ENCODE measurements around the gene ZBED4. TPM values are rescaled to one million over a fixed set of nuclear protein-coding genes. Genes with fewer than 3 reads are reported as not detected.

The ZBED4 gene
- polyA plus RNA-seq, 10 donors: 11.0 to 15.2 (median 12.3) TPM

- no peak for DNase-seq
Measured at GRCh38 chr22:49873228-49873940, 19.7 kb downstream of the ZBED4 start.

GRCh38 chr22:49877642-49878041, 24.0 kb downstream of the ZBED4 start:
- DNase-seq: no peak

DNA sequence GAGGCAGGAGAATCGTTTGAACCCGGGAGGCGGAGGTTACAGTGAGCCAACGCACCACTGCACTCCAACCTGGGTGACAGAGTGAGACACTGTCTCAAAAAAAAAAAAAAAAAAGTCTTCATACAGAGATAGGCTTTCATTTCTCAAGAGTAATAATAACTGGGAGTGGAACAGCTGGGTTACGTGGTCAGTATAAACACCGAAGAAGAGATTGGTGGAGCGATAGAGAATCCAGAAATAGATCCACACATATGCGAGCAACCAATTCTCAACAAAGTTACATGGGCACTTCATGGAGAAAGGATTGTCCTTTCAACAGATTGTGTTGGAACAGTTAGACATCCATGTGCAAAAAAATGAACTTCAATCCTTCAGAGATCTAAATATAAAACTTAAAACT, 24.6 kb downstream of the ZBED4 start:
- no peak for DNase-seq

DNA sequence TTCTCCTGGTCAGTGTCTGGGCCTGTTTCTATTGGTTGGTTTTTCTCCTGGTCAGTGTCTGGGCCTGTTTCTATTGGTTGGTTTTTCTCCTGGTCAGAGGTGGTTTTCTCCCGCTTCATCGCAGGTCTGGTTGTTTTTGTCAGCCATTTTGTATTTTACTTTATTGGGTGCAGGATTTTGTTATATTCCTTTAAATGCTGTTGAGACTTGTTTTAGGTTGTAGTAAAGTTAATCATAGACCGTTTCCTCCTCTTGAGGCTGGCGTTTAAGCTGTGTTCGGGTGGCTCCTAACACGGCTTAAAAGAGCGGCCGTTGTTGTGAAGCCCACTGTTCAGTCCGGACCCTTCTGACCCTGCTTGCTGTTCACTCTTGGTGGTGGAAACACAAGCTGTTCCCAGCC, 26.2 kb downstream of the ZBED4 start:
- no peak for DNase-seq

DNA sequence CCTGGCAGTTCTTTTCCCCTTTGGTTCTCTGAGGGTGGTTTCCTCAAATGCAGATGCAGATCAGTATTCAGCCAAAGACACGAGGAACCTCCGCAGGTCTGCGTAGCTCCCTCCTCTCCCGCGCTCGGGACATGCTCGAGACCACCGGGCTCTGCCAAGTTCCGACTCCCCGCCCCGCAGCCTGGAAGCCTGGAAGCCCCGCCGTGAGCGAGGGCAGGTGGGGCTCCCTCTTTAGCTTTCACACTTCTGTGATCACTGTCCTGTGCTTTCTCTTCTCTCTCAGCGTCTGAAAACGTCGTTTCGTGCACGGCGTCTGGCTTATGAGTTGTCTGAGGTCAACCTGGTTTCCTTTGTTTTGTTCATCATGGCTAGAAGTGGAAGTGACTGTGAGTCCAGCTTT, 26.6 kb downstream of the ZBED4 start:
- DNase-seq: no peak

GRCh38 chr22:49881856-49882255, 28.2 kb downstream of the ZBED4 start:
- no peak for DNase-seq

DNA sequence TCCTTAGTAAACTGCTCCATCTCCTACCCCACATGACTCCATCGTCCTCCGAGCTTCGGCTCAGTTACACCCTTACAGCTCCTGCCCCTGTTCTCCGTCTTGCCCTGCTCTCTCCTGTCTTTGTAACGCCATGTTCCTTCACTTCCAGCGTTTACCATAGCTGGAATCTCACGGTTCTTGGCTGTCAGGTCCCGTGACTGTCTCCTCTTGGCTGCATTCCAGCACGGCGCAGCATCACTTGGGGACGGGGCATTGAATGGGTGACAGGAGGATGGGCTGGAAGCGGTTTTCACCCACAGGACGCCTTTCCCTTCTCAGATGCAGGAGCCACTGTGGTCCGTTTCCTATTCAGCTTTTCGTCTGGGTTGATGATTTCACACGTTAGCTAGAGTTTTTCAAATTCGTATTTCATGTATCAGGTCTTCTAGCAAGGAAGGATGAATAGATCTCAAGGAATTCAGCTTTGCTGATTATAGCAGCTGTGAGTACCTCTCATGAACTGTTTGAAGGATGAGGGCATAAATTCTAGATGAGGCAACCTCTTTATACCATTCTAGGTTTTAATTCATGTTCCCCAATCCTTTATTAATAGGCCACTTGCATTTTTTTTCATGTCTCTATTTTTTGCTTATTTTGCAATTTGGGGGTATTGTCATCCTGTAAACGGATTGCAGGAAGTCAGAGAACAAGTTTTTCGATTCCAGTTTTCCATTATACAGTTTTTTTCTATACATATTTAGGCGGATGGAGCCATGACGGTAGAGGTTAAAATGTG, 29.1 kb downstream of the ZBED4 start:
- DNase-seq: no peak

DNA sequence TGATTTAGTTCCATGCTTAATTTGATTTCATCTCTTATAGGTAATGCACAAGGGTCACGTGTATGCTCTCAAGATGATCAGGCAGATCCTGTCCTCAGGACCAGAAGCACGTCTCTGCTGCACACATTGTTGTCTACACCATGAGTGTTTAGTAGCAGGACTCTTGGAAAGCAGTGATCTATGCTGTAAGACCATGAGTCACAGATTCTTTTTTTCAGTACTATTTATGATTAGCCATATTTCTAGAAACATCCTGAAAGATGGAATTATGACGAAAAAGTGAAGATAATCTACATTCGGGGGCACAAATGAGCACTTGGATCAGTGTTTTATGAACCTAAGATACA, 29.6 kb downstream of the ZBED4 start:
- no peak for DNase-seq

DNA sequence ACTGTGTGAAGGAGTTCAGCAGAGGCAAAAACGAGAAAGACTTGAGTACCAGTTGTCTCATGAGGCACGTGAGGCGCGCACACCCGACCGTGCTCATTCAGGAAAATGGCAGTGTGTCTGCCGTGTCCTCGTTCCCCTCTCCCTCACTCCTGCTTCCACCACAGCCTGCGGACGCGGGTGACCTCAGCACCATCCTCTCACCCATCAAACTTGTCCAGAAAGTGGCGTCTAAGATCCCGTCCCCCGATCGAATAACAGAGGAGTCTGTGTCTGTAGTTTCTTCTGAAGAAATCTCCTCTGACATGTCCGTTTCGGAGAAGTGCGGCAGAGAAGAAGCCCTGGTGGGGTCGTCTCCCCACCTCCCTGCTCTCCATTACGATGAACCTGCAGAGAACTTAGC, 30.4 kb downstream of the ZBED4 start:
- no peak for DNase-seq

DNA sequence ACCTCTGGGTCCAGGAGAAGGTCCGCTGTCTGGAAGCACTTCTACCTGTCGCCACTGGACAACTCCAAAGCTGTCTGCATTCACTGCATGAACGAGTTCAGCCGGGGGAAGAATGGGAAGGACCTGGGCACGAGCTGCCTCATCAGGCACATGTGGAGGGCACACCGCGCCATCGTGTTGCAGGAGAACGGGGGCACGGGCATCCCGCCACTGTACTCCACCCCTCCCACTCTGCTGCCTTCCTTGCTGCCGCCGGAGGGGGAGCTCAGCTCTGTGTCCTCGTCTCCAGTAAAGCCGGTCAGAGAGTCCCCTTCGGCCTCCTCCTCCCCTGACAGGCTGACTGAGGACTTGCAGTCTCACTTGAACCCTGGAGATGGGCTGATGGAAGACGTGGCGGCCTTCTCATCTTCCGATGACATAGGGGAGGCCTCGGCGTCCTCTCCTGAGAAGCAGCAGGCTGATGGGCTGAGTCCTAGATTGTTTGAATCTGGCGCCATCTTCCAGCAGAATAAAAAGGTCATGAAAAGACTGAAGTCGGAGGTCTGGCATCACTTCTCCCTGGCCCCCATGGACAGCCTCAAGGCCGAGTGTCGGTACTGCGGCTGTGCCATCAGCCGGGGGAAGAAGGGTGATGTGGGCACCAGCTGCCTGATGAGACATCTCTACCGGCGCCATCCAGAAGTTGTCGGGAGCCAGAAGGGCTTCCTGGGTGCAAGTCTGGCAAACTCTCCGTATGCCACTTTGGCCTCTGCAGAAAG, 31.0 kb downstream of the ZBED4 start:
- no peak for DNase-seq

DNA sequence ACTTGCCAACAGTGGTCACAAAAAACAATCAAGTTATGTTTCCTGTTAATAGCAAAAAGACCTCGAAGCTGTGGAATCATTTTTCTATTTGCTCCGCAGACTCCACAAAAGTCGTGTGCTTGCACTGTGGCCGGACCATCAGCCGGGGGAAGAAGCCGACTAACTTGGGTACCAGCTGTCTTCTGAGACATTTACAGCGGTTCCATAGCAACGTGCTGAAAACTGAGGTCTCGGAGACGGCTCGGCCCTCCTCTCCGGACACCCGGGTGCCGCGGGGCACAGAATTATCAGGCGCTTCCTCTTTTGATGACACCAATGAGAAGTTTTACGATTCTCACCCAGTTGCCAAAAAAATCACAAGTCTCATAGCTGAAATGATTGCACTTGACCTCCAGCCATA, 31.6 kb downstream of the ZBED4 start:
- DNase-seq: no peak

- no peak for DNase-seq
Measured at GRCh38 chr22:49885881-49886280, 32.2 kb downstream of the ZBED4 start.

GRCh38 chr22:49886346-49887063, 32.9 kb downstream of the ZBED4 start:
- DNase-seq: no peak

DNA sequence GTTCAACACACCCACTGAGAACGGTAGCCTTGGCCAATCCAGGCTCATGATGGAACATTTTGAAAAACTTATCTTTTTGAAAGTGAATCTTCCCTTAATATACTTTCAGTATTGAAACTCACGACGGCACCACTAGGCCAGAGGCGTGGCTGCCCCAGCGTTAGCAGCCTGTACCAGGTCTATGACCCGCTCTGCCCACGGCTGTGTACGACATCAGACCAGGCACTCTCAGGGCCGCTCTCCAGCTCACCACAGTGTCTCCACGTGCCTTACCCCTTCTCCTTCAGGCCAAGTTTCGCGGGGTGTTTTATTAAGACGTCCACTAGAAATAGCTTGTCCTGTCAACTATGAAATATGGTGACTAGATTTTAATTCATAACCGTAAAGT, 33.4 kb downstream of the ZBED4 start:
- no peak for DNase-seq

- no peak for DNase-seq
Measured at GRCh38 chr22:49887702-49888101, 34.1 kb downstream of the ZBED4 start.

- no peak for DNase-seq
Measured at GRCh38 chr22:49889071-49889470, 35.4 kb downstream of the ZBED4 start.

- DNase-seq: no peak
Measured at GRCh38 chr22:49892226-49892899, 38.7 kb downstream of the ZBED4 start.

GRCh38 chr22:49893025-49893424, 39.4 kb downstream of the ZBED4 start:
- DNase-seq: no peak

- no peak for DNase-seq
Measured at GRCh38 chr22:49894322-49895054, 40.8 kb downstream of the ZBED4 start.

- no peak for DNase-seq
Measured at GRCh38 chr22:49896201-49896600, 42.6 kb downstream of the ZBED4 start.
